Hypothalamus (tissue), 51 donors: ENCODE measurements around the gene MEX3B.
A peak's percentile ranks its signal among the peaks of the same experiment; 100 is the strongest.

Experiments used
- DNase-seq, 51 donors: peaks; one replicate each; lab custom pipeline; 2025; lab: John Stamatoyannopoulos, UW

MEX3B gene

GRCh38 chr15:82045892-82046665, at the start of gene MEX3B:
Gene MEX3B, minus strand, starts transcription at chr15:82046018. Its CDS starts 313 bp downstream, at chr15:82045705.
- peak; percentile 42 to 98 (median 92) for DNase-seq

- DNase-seq, result no peak
Observed at GRCh38 chr15:82093774-82094211, 48.0 kb upstream of the MEX3B start.

- no peak for DNase-seq
Observed at GRCh38 chr15:82093325-82093724, 47.5 kb upstream of the MEX3B start.

- DNase-seq, result no peak
Observed at GRCh38 chr15:82091636-82092140, 45.9 kb upstream of the MEX3B start.

- DNase-seq, result no peak
Observed at GRCh38 chr15:82086243-82086995, 40.6 kb upstream of the MEX3B start.

- DNase-seq, result no peak
Observed at GRCh38 chr15:82081914-82082762, 36.3 kb upstream of the MEX3B start.

GRCh38 chr15:82080774-82081173, 35.0 kb upstream of the MEX3B start:
- no peak for DNase-seq

- no peak for DNase-seq
Observed at GRCh38 chr15:82079736-82080135, 33.9 kb upstream of the MEX3B start.

- DNase-seq, result no peak
Observed at GRCh38 chr15:82074610-82075009, 28.8 kb upstream of the MEX3B start.

- no peak for DNase-seq
Observed at GRCh38 chr15:82072926-82073537, 27.2 kb upstream of the MEX3B start.

- no peak for DNase-seq
Observed at GRCh38 chr15:82066455-82066854, 20.6 kb upstream of the MEX3B start.

- DNase-seq, result no peak
Observed at GRCh38 chr15:82064824-82065223, 19.0 kb upstream of the MEX3B start.

GRCh38 chr15:82062479-82063454, 16.9 kb upstream of the MEX3B start:
- no peak for DNase-seq

GRCh38 chr15:82060817-82061216, 15.0 kb upstream of the MEX3B start:
- DNase-seq, result no peak

- no peak for DNase-seq
Observed at GRCh38 chr15:82058517-82059204, 12.8 kb upstream of the MEX3B start.

GRCh38 chr15:82058026-82058425, 12.2 kb upstream of the MEX3B start:
- DNase-seq, result no peak

GRCh38 chr15:82056958-82057823, 11.4 kb upstream of the MEX3B start:
- no peak for DNase-seq

GRCh38 chr15:82052751-82053150, 6.9 kb upstream of the MEX3B start:
- DNase-seq, result no peak
